WTC11 (cell line): Measurements from ENCODE around the gene RPL11. TPM values are rescaled to one million over a fixed set of nuclear protein-coding genes. Genes with fewer than 3 reads are reported as not detected.

ENCODE experiments used
- ATAC-seq: fragments of 200-7000 bp; cut with Tn5 transposase; 2 replicates; pipeline ENCODE4 v1.10.0; 2021; ENCODE audit warnings: mild to moderate bottlenecking, moderate library complexity
- CTCF ChIA-PET: fragments of 300-600 bp; sonication (Branson Sonifier 250); formaldehyde crosslinking; loops from one replicate; lab custom pipeline; 2021; ENCODE audit warnings: antibody characterized with exemption; lab: Charles Lee
- POLR2A ChIA-PET: fragments of 350-600 bp; sonication (Branson Sonifier 250); formaldehyde crosslinking; loops from one replicate; lab custom pipeline; 2021; ENCODE audit warnings: antibody characterized with exemption; lab: Charles Lee
- DNase-seq: peaks from one replicate; pipeline ENCODE4 v3.0.0; 2021; ENCODE audit warnings: low spot score
- H3K27ac Mint-ChIP-seq: 2 replicates; pipeline ENCODE4 v1.8.0; 2021; ENCODE audit warnings: mixed read lengths
- H3K27me3 Mint-ChIP-seq: 2 replicates; pipeline ENCODE4 v1.8.0; 2021; ENCODE audit warnings: low read depth, mild to moderate bottlenecking, moderate library complexity, mixed read lengths
- H3K36me3 Mint-ChIP-seq: 2 replicates; pipeline ENCODE4 v1.8.0; 2021; ENCODE audit warnings: mixed read lengths
- H3K4me1 Mint-ChIP-seq: 2 replicates; pipeline ENCODE4 v1.8.0; 2022; ENCODE audit warnings: mixed read lengths
- H3K4me3 Mint-ChIP-seq: 2 replicates; pipeline ENCODE4 v1.8.0; 2021; ENCODE audit warnings: mild to moderate bottlenecking, moderate library complexity, mixed read lengths
- H3K9me3 Mint-ChIP-seq: 2 replicates; pipeline ENCODE4 v1.8.0; 2021; ENCODE audit warnings: mixed read lengths
- ATF2 ChIP-seq: sonication (generic); formaldehyde crosslinking; IDR thresholded peaks from 2 replicates; pipeline ENCODE4 v1.8.1; 2022; ENCODE audit warnings: low read depth, missing genetic modification reagents, borderline replicate concordance
- CBFB ChIP-seq: sonication (generic); formaldehyde crosslinking; IDR thresholded peaks from 2 replicates; pipeline ENCODE4 v1.8.1; 2022; ENCODE audit warnings: mild to moderate bottlenecking, low read depth, missing genetic modification reagents
- CREM ChIP-seq: sonication (generic); formaldehyde crosslinking; IDR thresholded peaks from 2 replicates; pipeline ENCODE4 v1.8.1; 2022; ENCODE audit warnings: mild to moderate bottlenecking, missing genetic modification reagents, moderate library complexity
- E2F5 ChIP-seq: sonication (generic); formaldehyde crosslinking; IDR thresholded peaks from 2 replicates; pipeline ENCODE4 v1.8.1; 2022; ENCODE audit warnings: mild to moderate bottlenecking, moderate library complexity, missing genetic modification reagents
- FOXJ3 ChIP-seq: sonication (generic); formaldehyde crosslinking; IDR thresholded peaks from 2 replicates; pipeline ENCODE4 v1.9.0; 2021; ENCODE audit warnings: missing genetic modification reagents, mild to moderate bottlenecking, borderline replicate concordance
- FOXK1 ChIP-seq: sonication (generic); formaldehyde crosslinking; IDR thresholded peaks from 2 replicates; pipeline ENCODE4 v1.8.0; 2022; ENCODE audit warnings: mild to moderate bottlenecking, moderate library complexity, missing genetic modification reagents
- FOXP4 ChIP-seq: sonication (generic); formaldehyde crosslinking; IDR thresholded peaks from 2 replicates; pipeline ENCODE4 v1.8.0; 2022; ENCODE audit warnings: mild to moderate bottlenecking, missing genetic modification reagents
- GABPB1 ChIP-seq: sonication (generic); formaldehyde crosslinking; IDR thresholded peaks from 2 replicates; pipeline ENCODE4 v1.8.1; 2023; ENCODE audit warnings: mild to moderate bottlenecking, missing genetic modification reagents
- JUN ChIP-seq: sonication (generic); formaldehyde crosslinking; IDR thresholded peaks from 2 replicates; pipeline ENCODE4 v1.8.0; 2023; ENCODE audit warnings: mild to moderate bottlenecking, missing genetic modification reagents
- NFE2L1 ChIP-seq: sonication (generic); formaldehyde crosslinking; IDR thresholded peaks from 2 replicates; pipeline ENCODE4 v1.8.1; 2023; ENCODE audit warnings: missing genetic modification reagents
- NFYB ChIP-seq: sonication (generic); formaldehyde crosslinking; conservative IDR thresholded peaks from 2 replicates; pipeline ENCODE4 v1.8.0; 2022; ENCODE audit warnings: low read depth, missing genetic modification reagents
- NR3C1 ChIP-seq: sonication (generic); formaldehyde crosslinking; conservative IDR thresholded peaks from 2 replicates; pipeline ENCODE4 v1.8.1; 2023; ENCODE audit warnings: low read depth, mild to moderate bottlenecking, missing genetic modification reagents
- ZBTB21 ChIP-seq: sonication (generic); formaldehyde crosslinking; IDR thresholded peaks from 2 replicates; pipeline ENCODE4 v1.8.1; 2023; ENCODE audit warnings: mild to moderate bottlenecking, missing genetic modification reagents, borderline replicate concordance
- ZNF121 ChIP-seq: sonication (generic); formaldehyde crosslinking; IDR thresholded peaks from 2 replicates; pipeline ENCODE4 v1.8.0; 2023; ENCODE audit warnings: missing genetic modification reagents
- ZNF281 ChIP-seq: sonication (generic); formaldehyde crosslinking; IDR thresholded peaks from 2 replicates; pipeline ENCODE4 v1.8.0; 2023; ENCODE audit warnings: mild to moderate bottlenecking, missing genetic modification reagents
- ZNF416 ChIP-seq: fragments of 250-450 bp; sonication (Bioruptor Pico); IDR thresholded peaks from 2 replicates; pipeline ENCODE4 v1.9.0; 2021; ENCODE audit warnings: mild to moderate bottlenecking, inconsistent platforms
- total RNA-seq: library from RNA; stranded (reverse); gene quantifications from 3 replicates; pipeline ENCODE4 v1.2.3, GENCODE V29; 2021
- TF ChIP-seq, protein P1 (sequence below): sonication (generic); formaldehyde crosslinking; IDR thresholded peaks from 2 replicates; pipeline ENCODE4 v1.8.0; 2022; ENCODE audit warnings: mild to moderate bottlenecking, missing genetic modification reagents
- TF ChIP-seq, protein P2 (sequence below): sonication (generic); formaldehyde crosslinking; IDR thresholded peaks from 2 replicates; pipeline ENCODE4 v1.8.1; 2023; ENCODE audit warnings: mild to moderate bottlenecking, missing genetic modification reagents
- TF ChIP-seq, protein P3 (sequence below): sonication (generic); formaldehyde crosslinking; IDR thresholded peaks from 2 replicates; pipeline ENCODE4 v1.8.1; 2022; ENCODE audit warnings: mild to moderate bottlenecking, missing genetic modification reagents, moderate library complexity, borderline replicate concordance
- TF ChIP-seq, protein P4 (sequence below): fragments of 250-450 bp; sonication (Bioruptor Pico); conservative IDR thresholded peaks from 2 replicates; pipeline ENCODE4 v1.9.0; 2021; ENCODE audit warnings: mild to moderate bottlenecking
- TF ChIP-seq, protein P5 (sequence below): sonication (generic); formaldehyde crosslinking; IDR thresholded peaks from 2 replicates; pipeline ENCODE4 v1.8.0; 2022; ENCODE audit warnings: mild to moderate bottlenecking, missing genetic modification reagents

The RPL11 gene
- total RNA-seq, 1 experiment from 2014 or later, result 1,406 TPM

DNA sequence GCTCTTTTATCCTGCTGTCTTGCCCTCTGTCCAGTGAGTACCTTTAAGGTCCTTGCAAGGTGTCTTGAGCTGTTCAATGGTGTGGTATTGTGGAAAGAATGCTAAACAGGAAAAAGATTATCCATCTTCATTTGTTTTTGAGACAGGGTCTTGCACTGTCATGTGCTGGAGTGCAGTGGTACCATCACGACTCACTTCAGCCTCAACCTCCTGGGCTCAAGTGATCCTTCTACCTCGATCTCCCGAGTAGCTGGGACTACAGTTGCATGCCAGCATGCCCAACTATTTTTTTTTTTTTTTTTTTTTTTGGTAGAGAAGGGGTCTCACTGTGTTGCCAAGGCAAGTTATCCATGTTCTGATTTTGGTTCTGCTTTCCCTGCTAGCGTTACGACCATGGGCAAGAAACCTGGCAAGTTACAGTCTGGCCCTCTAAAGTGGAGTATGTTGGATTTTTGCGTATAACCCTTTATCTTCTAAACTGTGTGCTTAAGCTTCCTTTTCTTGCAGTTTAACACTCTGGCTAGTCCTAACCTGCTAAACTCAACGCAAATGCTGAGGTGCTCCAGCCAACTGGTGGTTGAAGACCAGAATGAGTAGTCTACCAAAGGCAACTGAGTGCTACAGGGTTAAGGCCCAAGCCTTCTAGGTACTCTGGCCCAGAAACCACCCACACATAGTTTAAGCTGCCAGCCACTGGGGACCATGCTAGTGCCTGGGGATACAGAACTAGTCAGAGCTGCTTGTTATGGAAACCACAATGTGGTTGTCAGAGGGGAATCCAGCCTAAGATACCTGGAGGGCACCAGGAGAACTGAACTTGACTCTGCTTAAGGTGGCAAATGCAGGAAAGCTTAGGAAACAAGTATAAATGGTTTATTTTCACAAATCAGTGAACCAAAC lies 7.9 kb downstream of the RPL11 start (continued):
- TF ChIP-seq CBFB (no peak), ZNF121 (CRISPR knock-in tag) (no peak)

DNA sequence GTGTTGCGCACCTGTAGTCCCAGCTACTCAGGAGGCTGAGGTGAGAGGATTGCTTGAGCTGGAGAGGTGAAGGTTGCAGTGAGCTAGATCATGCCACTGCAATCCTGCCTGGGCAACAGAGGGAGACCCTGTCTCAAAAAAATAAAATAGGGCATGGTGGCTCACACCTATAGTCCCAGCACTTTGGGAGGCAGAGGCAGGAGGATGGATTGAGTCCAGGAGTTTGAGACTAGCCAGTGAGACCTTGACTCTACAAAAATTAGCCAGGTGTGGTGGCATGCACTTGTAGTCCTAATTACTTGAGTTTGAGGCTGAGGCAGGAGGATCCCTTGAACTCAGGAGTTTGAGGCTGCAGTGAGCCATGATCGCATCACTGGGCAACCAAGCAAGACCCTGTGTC lies 9.7 kb downstream of the RPL11 start:
- H3K27me3 Mint-ChIP-seq, result no peaks in the 10 kb centered on the region
- ChIA-PET CTCF (interaction anchor here (1.2 to 3.0 kb wide), 2 partner anchors 17 to 71 kb away, joined by 3 to 12 read pairs; no protein-coding TSS in a partner anchor), POLR2A (no interaction called here)
- H3K9me3 Mint-ChIP-seq, result no peaks in the 10 kb centered on the region
- DNase-seq, result no peak
- peaks cover 67% of the 10 kb centered on the region for H3K36me3 Mint-ChIP-seq
- H3K27ac Mint-ChIP-seq, result peak overlapping the region; percentile 63; the same call in 1 of the 2 replicates
- no peak for ATAC-seq
- no peak for TF ChIP-seq FOXK1 (CRISPR knock-in tag)
- no peak for TF ChIP-seq CREM (CRISPR knock-in tag)
- TF ChIP-seq FOXJ3 (CRISPR knock-in tag), result no peak
- TF ChIP-seq ZBTB21 (CRISPR knock-in tag), result no peak
- TF ChIP-seq JUN, result no peak
- TF ChIP-seq, protein P1, sequence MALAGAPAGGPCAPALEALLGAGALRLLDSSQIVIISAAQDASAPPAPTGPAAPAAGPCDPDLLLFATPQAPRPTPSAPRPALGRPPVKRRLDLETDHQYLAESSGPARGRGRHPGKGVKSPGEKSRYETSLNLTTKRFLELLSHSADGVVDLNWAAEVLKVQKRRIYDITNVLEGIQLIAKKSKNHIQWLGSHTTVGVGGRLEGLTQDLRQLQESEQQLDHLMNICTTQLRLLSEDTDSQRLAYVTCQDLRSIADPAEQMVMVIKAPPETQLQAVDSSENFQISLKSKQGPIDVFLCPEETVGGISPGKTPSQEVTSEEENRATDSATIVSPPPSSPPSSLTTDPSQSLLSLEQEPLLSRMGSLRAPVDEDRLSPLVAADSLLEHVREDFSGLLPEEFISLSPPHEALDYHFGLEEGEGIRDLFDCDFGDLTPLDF (CRISPR knock-in tag), result no peak
- TF ChIP-seq NFYB (CRISPR knock-in tag), result no peak
- no peak for TF ChIP-seq ZNF416 (CRISPR knock-in tag)
- TF ChIP-seq, protein P2, sequence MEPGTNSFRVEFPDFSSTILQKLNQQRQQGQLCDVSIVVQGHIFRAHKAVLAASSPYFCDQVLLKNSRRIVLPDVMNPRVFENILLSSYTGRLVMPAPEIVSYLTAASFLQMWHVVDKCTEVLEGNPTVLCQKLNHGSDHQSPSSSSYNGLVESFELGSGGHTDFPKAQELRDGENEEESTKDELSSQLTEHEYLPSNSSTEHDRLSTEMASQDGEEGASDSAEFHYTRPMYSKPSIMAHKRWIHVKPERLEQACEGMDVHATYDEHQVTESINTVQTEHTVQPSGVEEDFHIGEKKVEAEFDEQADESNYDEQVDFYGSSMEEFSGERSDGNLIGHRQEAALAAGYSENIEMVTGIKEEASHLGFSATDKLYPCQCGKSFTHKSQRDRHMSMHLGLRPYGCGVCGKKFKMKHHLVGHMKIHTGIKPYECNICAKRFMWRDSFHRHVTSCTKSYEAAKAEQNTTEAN, result no peak
- TF ChIP-seq NFE2L1 (CRISPR knock-in tag), result no peak
- no peak for TF ChIP-seq ATF2 (CRISPR knock-in tag)
- TF ChIP-seq NR3C1 (CRISPR knock-in tag), result no peak
- TF ChIP-seq, protein P3, sequence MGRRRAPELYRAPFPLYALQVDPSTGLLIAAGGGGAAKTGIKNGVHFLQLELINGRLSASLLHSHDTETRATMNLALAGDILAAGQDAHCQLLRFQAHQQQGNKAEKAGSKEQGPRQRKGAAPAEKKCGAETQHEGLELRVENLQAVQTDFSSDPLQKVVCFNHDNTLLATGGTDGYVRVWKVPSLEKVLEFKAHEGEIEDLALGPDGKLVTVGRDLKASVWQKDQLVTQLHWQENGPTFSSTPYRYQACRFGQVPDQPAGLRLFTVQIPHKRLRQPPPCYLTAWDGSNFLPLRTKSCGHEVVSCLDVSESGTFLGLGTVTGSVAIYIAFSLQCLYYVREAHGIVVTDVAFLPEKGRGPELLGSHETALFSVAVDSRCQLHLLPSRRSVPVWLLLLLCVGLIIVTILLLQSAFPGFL (CRISPR knock-in tag), result no peak
- TF ChIP-seq ZNF281, result no peak
- TF ChIP-seq, protein P4, sequence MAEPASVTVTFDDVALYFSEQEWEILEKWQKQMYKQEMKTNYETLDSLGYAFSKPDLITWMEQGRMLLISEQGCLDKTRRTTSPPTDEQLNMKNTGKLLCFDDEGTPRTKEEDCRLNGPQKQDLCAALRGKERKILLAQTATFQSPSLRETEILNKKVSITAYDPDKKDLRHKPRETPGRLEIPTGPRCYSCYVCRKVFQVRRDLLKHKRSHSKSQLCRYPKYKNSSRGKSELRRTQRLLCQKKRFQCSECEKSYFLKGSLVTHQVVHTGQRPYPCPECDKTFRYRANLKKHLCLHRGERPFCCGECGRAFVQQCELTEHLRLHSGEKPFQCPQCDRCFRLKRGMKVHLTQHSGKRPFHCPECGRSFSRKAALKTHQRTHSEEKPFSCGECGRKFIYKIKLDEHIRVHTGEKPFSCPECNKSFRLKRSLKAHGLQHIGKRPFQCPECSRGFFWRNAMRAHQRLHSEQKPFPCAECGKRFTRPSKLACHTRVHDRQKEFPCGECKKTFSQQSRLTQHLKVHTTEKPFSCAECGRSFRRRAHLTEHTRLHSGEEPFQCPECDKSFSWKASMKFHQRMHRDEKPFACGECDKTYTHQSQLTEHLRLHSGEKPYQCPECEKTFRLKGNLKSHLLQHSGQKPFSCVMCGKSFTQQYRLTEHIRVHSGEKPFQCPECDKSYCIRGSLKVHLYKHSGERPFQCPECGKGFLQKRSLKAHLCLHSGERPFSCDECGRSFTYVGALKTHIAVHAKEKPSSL (CRISPR knock-in tag), result no peak
- no peak for TF ChIP-seq GABPB1
- no peak for TF ChIP-seq FOXP4 (CRISPR knock-in tag)
- no peak for TF ChIP-seq E2F5 (CRISPR knock-in tag)
- TF ChIP-seq, protein P5, sequence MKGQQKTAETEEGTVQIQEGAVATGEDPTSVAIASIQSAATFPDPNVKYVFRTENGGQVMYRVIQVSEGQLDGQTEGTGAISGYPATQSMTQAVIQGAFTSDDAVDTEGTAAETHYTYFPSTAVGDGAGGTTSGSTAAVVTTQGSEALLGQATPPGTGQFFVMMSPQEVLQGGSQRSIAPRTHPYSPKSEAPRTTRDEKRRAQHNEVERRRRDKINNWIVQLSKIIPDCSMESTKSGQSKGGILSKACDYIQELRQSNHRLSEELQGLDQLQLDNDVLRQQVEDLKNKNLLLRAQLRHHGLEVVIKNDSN (CRISPR knock-in tag), result no peak
- no peak overlapping the region for H3K4me3 Mint-ChIP-seq
- H3K4me1 Mint-ChIP-seq, result peaks cover 9% of the 10 kb centered on the region
